PC-3 (cell line): Measurements from ENCODE around the gene PRDX6.

Experiments
- EZH2 ChIP-seq: fragments of 300-600 bp; sonication (generic); IDR thresholded peaks from one replicate; pipeline ENCODE4 v1.6.1; 2017; ENCODE audit warnings: antibody characterized with exemption, mild to moderate bottlenecking, low read length; ENCODE audit not compliant: unreplicated experiment
- EZH2phosphoT487 ChIP-seq: fragments of 300-600 bp; sonication (generic); IDR thresholded peaks from 2 replicates; pipeline ENCODE4 v1.6.1; 2018; ENCODE audit warnings: mild to moderate bottlenecking, antibody characterized with exemption, low read length, borderline replicate concordance
- TF ChIP-seq, protein P1 (sequence below): fragments of 300-600 bp; sonication (generic); conservative IDR thresholded peaks from 2 replicates; pipeline ENCODE4 v1.5.1; 2017; ENCODE audit warnings: antibody characterized with exemption, low read depth, mild to moderate bottlenecking, low read length

DNA sequence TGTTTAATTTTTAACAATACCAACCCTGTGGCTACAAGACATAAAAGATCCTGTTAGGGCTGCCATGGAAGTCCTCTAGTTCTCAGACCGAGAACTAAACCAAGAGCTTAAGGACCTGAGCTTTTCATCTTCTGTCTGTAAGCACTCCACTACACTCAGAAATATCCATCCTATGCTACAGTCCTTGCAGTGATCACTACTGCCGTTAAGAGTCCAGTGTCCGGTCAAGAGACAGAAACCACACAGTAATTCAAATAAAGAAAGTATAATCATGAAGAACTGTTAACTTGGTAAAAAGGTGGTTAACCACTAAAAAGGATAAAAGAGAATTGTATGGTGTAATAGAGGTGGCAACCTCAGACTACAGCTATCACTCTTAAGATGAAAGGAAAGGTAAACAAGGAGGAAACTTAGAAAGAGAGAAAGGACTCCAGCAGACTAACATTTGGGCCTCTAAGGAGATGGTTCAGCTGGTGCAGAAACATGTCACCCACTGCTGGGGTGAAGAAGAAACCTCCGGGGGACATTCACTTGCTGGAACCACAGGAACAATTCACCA is 22.1 kb upstream of the PRDX6 start:
- TF ChIP-seq, protein P1, sequence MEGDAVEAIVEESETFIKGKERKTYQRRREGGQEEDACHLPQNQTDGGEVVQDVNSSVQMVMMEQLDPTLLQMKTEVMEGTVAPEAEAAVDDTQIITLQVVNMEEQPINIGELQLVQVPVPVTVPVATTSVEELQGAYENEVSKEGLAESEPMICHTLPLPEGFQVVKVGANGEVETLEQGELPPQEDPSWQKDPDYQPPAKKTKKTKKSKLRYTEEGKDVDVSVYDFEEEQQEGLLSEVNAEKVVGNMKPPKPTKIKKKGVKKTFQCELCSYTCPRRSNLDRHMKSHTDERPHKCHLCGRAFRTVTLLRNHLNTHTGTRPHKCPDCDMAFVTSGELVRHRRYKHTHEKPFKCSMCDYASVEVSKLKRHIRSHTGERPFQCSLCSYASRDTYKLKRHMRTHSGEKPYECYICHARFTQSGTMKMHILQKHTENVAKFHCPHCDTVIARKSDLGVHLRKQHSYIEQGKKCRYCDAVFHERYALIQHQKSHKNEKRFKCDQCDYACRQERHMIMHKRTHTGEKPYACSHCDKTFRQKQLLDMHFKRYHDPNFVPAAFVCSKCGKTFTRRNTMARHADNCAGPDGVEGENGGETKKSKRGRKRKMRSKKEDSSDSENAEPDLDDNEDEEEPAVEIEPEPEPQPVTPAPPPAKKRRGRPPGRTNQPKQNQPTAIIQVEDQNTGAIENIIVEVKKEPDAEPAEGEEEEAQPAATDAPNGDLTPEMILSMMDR = no peak
- TF ChIP-seq EZH2 = no peak
- no peak for TF ChIP-seq EZH2phosphoT487
